GM19240 (cell line): Measurements from ENCODE around the gene REXO1.

Source experiments
- DNase-seq: peaks from one replicate; pipeline ENCODE4 v3.0.0; 2011; ENCODE audit warnings: low spot score; ENCODE audit not compliant: insufficient read length

Gene REXO1

GRCh38 chr19:1767464-1767933 is 80.8 kb downstream of the REXO1 start:
- peak; percentile 90 for DNase-seq

- no peak for DNase-seq
Observed at GRCh38 chr19:1766800-1767352, 81.4 kb downstream of the REXO1 start.

- DNase-seq = no peak
Observed at GRCh38 chr19:1765904-1766799, 82.1 kb downstream of the REXO1 start.
